Hair follicular keratinocyte (primary cell): Measurements from ENCODE around the gene NR4A2. TPM values are rescaled to one million over a fixed set of nuclear protein-coding genes. Genes with fewer than 3 reads are reported as not detected.

Experiments
- total RNA-seq: library from RNA; depleted of rRNA; stranded (reverse); fragments of >200 nt; gene quantifications from 2 replicates; pipeline ENCODE4 v1.2.3, GENCODE V29; 2015

NR4A2 gene
- 0.11 and 0.31 TPM in 2 replicates for total RNA-seq

GRCh38 chr2:156332534-156333273 lies at the start of gene NR4A2:
NR4A2 (minus strand) TSS chr2:156332721; CDS start chr2:156330186, 2,535 bp downstream.

Other genes with a start within 250 kb of the NR4A2 start
- gene GPD2, start 103.7 kb upstream of the NR4A2 start, total RNA-seq = 58.1 and 59.4 TPM in 2 replicates